NCI-H1105 treated with DMSO at 0.1 percent for 48 hours (cell line): ENCODE results near the gene ZHX3.
A peak's percentile ranks its signal among the peaks of the same experiment; 100 is the strongest.
"Not testable (repeated sequence)": the region's sequence is repeated elsewhere in the genome, so short reads cannot be mapped to it uniquely, and the experiment has no call there.

ENCODE experiments used
- DNase-seq: peaks from one replicate; lab custom pipeline; 2025; lab: John Stamatoyannopoulos, UW

Gene ZHX3

GRCh38 chr20:41330941-41331340 lies 13.4 kb upstream of the ZHX3 start:
- no peak for DNase-seq

GRCh38 chr20:41330343-41330720 lies 12.8 kb upstream of the ZHX3 start:
- DNase-seq: no peak

GRCh38 chr20:41329435-41330342 lies 12.2 kb upstream of the ZHX3 start:
- DNase-seq: no peak

- no peak for DNase-seq
Measured at GRCh38 chr20:41327178-41327577, 9.6 kb upstream of the ZHX3 start.

GRCh38 chr20:41320976-41321375 lies 3.4 kb upstream of the ZHX3 start:
- no peak for DNase-seq

GRCh38 chr20:41320441-41320840 lies 2.9 kb upstream of the ZHX3 start:
- DNase-seq: no peak

GRCh38 chr20:41318271-41318649 lies 729 bp upstream of the ZHX3 start:
- DNase-seq: peak; percentile 37

- DNase-seq: peak; percentile 33
Measured at GRCh38 chr20:41316602-41317545, 657 bp downstream of the ZHX3 start.

- DNase-seq: no peak
Measured at GRCh38 chr20:41316051-41316450, 1.5 kb downstream of the ZHX3 start.

- DNase-seq: peak; percentile 0
Measured at GRCh38 chr20:41314386-41314785, 3.1 kb downstream of the ZHX3 start.

GRCh38 chr20:41312009-41312408 lies 5.5 kb downstream of the ZHX3 start:
- not testable (repeated sequence) for DNase-seq

- no peak for DNase-seq
Measured at GRCh38 chr20:41309817-41310216, 7.7 kb downstream of the ZHX3 start.

- no peak for DNase-seq
Measured at GRCh38 chr20:41308726-41309413, 8.7 kb downstream of the ZHX3 start.

GRCh38 chr20:41308290-41308711 lies 9.2 kb downstream of the ZHX3 start:
- no peak for DNase-seq

GRCh38 chr20:41307021-41307420 lies 10.5 kb downstream of the ZHX3 start:
- no peak for DNase-seq

- DNase-seq: no peak
Measured at GRCh38 chr20:41306061-41306727, 11.3 kb downstream of the ZHX3 start.

- no peak for DNase-seq
Measured at GRCh38 chr20:41304424-41305079, 13.0 kb downstream of the ZHX3 start.

- no peak for DNase-seq
Measured at GRCh38 chr20:41304002-41304401, 13.5 kb downstream of the ZHX3 start.

- no peak for DNase-seq
Measured at GRCh38 chr20:41300886-41301285, 16.6 kb downstream of the ZHX3 start.

- no peak for DNase-seq
Measured at GRCh38 chr20:41300383-41300782, 17.1 kb downstream of the ZHX3 start.

- DNase-seq: no peak
Measured at GRCh38 chr20:41299899-41300298, 17.6 kb downstream of the ZHX3 start.
